NK-92 treated with Interleukin-12 subunit alpha and Interleukin-12 subunit beta, amount 100 ng/mL, for 24 hours (cell line): ENCODE data around the gene UBL7.
A peak's percentile ranks its signal among the peaks of the same experiment; 100 is the strongest.
"Not testable (repeated sequence)": the region's sequence is repeated elsewhere in the genome, so short reads cannot be mapped to it uniquely, and the experiment has no call there.

ENCODE experiments used
- DNase-seq: peaks from one replicate; lab custom pipeline; 2025; lab: John Stamatoyannopoulos, UW

Gene UBL7

GRCh38 chr15:74460871-74461846, at the start of gene UBL7:
TSS of gene UBL7 (minus strand) at chr15:74461160. CDS start at chr15:74458867, 2,293 bp downstream.
- DNase-seq = peak; percentile 96

GRCh38 chr15:74506515-74506840, 45.5 kb upstream of the UBL7 start:
- DNase-seq = no peak

GRCh38 chr15:74505837-74506514, 45.0 kb upstream of the UBL7 start:
- DNase-seq = no peak

- no peak for DNase-seq
These were observed 43.9 kb upstream of the UBL7 start for GRCh38 chr15:74504836-74505235.

GRCh38 chr15:74504418-74504817, 43.5 kb upstream of the UBL7 start:
- DNase-seq = no peak

- DNase-seq = no peak
These were observed 41.3 kb upstream of the UBL7 start for GRCh38 chr15:74502301-74502700.

- no peak for DNase-seq
These were observed 39.4 kb upstream of the UBL7 start for GRCh38 chr15:74500401-74500800.

- no peak for DNase-seq
These were observed 38.4 kb upstream of the UBL7 start for GRCh38 chr15:74499366-74499765.

- DNase-seq = no peak
These were observed 36.6 kb upstream of the UBL7 start for GRCh38 chr15:74497584-74497983.

- DNase-seq = no peak
These were observed 35.7 kb upstream of the UBL7 start for GRCh38 chr15:74496648-74497047.

GRCh38 chr15:74490339-74490689, 29.4 kb upstream of the UBL7 start:
- no peak for DNase-seq

GRCh38 chr15:74489518-74490338, 28.8 kb upstream of the UBL7 start:
- DNase-seq = peak; percentile 82

- no peak for DNase-seq
These were observed 27.8 kb upstream of the UBL7 start for GRCh38 chr15:74488776-74489175.

GRCh38 chr15:74482661-74483060, 21.7 kb upstream of the UBL7 start:
- DNase-seq = no peak

- not testable (repeated sequence) for DNase-seq
These were observed 19.4 kb upstream of the UBL7 start for GRCh38 chr15:74480364-74480763.

- DNase-seq = not testable (repeated sequence)
These were observed 10.7 kb upstream of the UBL7 start for GRCh38 chr15:74471621-74472020.

- DNase-seq = no peak
These were observed 9.9 kb upstream of the UBL7 start for GRCh38 chr15:74470631-74471395.

- no peak for DNase-seq
These were observed 7.5 kb upstream of the UBL7 start for GRCh38 chr15:74468341-74469032.

GRCh38 chr15:74466570-74466969, 5.6 kb upstream of the UBL7 start:
- DNase-seq = no peak

- DNase-seq = peak; percentile 31
These were observed 3.9 kb upstream of the UBL7 start for GRCh38 chr15:74464897-74465296.

GRCh38 chr15:74464216-74464615, 3.3 kb upstream of the UBL7 start:
- DNase-seq = no peak
